GM12878 (cell line): ENCODE measurements around the gene MPHOSPH8. TPM values are rescaled to one million over a fixed set of nuclear protein-coding genes. Genes with fewer than 3 reads are reported as not detected.

Experiments
- ATAC-seq: fragments of 200-7000 bp; cut with Tn5 transposase; 3 replicates; pipeline ENCODE4 v1.9.1; 2020; ENCODE audit warnings: mild to moderate bottlenecking, moderate library complexity
- BruUV-seq: library from RNA; stranded (reverse); fragments of 400-500 nt; replicated peaks from 2 replicates; lab custom pipeline; 2021; lab: Mats Ljungman, UMichigan
- CTCF ChIA-PET: fragments of 300-600 bp; sonication (Branson Sonifier 250); formaldehyde crosslinking; extraction: SDS; loops from one replicate; lab custom pipeline; 2021; ENCODE audit warnings: inconsistent platforms; lab: Yijun Ruan, JAX
- POLR2A ChIA-PET: fragments of 350-600 bp; formaldehyde crosslinking; extraction: SDS; loops from one replicate; lab custom pipeline; 2021; ENCODE audit warnings: inconsistent platforms; lab: Charles Lee
- RAD21 ChIA-PET: fragments of 300-600 bp; sonication (Branson Sonifier 250); formaldehyde crosslinking; loops from one replicate; lab custom pipeline; 2023; ENCODE audit warnings: antibody characterized with exemption; ENCODE audit not compliant: unreplicated experiment; lab: Charles Lee
- SMC1A ChIA-PET: fragments of 300-600 bp; sonication (Branson Sonifier 250); formaldehyde crosslinking; loops from one replicate; lab custom pipeline; 2023; ENCODE audit not compliant: unreplicated experiment, uncharacterized antibody; lab: Charles Lee
- DNase-seq: peaks from one replicate; pipeline ENCODE4 v3.0.0-alpha.2; 2011; ENCODE audit warnings: low read depth, low spot score
- FAIRE-seq: peaks from 3 replicates; lab custom pipeline; 2011; peaks lifted over from hg19 to GRCh38; lab: Jason Lieb, UNC
- H2AFZ ChIP-seq: 2 replicates; pipeline ENCODE4 v1.6.0; 2011; ENCODE audit warnings: low read depth, low read length, control low read depth; ENCODE audit not compliant: control insufficient read depth
- H3K27ac ChIP-seq: 2 replicates; pipeline ENCODE4 v1.5.1; 2011; ENCODE audit warnings: control low read depth; ENCODE audit not compliant: control insufficient read depth, insufficient read depth
- H3K27me3 ChIP-seq, 2 experiments: replicated peaks in 1 of 2; 2 replicates each; pipeline versions ENCODE4 v1.6.0 to v1.6.1; 2011; ENCODE audit warnings: low read length in 1 of 2; ENCODE audit not compliant: control insufficient read depth in 2 of 2, insufficient read depth in 2 of 2
- H3K36me3 ChIP-seq, 2 experiments: 2 replicates each; pipeline ENCODE4 v1.5.1; 2011; ENCODE audit warnings: low read length in 1 of 2; ENCODE audit not compliant: control insufficient read depth in 2 of 2, insufficient read depth in 2 of 2
- H3K4me1 ChIP-seq: 2 replicates; pipeline ENCODE4 v1.6.1; 2011; ENCODE audit warnings: mild to moderate bottlenecking, low read length, moderate library complexity, mixed read lengths; ENCODE audit not compliant: control insufficient read depth, insufficient read depth
- H3K4me2 ChIP-seq: 2 replicates; pipeline ENCODE4 v1.6.0; 2011; ENCODE audit warnings: control low read depth; ENCODE audit not compliant: control insufficient read depth, insufficient read depth
- H3K4me3 ChIP-seq: fragments of 200-600 bp; sonication (generic); 2 replicates; pipeline ENCODE4 v1.5.1; 2016
- H3K79me2 ChIP-seq: 2 replicates; pipeline ENCODE4 v1.6.0; 2011; ENCODE audit warnings: low read length; ENCODE audit not compliant: control insufficient read depth, insufficient read depth
- H3K9ac ChIP-seq: 2 replicates; pipeline ENCODE4 v1.8.0; 2011; ENCODE audit warnings: low read length, control low read depth, mixed read lengths; ENCODE audit not compliant: control insufficient read depth, insufficient read depth
- H3K9me3 ChIP-seq: replicated peaks from 3 replicates; pipeline ENCODE4 v1.5.1; 2011; ENCODE audit warnings: mild to moderate bottlenecking, low read length; ENCODE audit not compliant: control insufficient read depth, insufficient read depth
- H4K20me1 ChIP-seq: 2 replicates; pipeline ENCODE4 v1.6.0; 2011; ENCODE audit not compliant: control insufficient read depth, insufficient read depth
- BACH1 ChIP-seq: fragments of 450-650 bp; IDR thresholded peaks from 2 replicates; pipeline ENCODE4 v1.6.1; 2017; ENCODE audit warnings: mild to moderate bottlenecking, borderline replicate concordance
- BCL11A ChIP-seq: IDR thresholded peaks from 2 replicates; pipeline ENCODE4 v1.6.1; 2011; ENCODE audit warnings: low read depth, low read length
- CREB1 ChIP-seq: IDR thresholded peaks from 2 replicates; pipeline ENCODE4 v1.6.1; 2012; ENCODE audit warnings: low read depth, mild to moderate bottlenecking, inconsistent platforms
- EED ChIP-seq: sonication (generic); IDR thresholded peaks from 2 replicates; pipeline ENCODE4 v1.6.1; 2016; ENCODE audit warnings: antibody characterized with exemption, low read depth
- IKZF2 ChIP-seq, 2 experiments: fragments of 450-650 bp; IDR thresholded peaks; 2 replicates each; pipeline ENCODE4 v1.6.1; 2017; ENCODE audit warnings: mild to moderate bottlenecking in 2 of 2, moderate library complexity in 2 of 2
- SMAD5 ChIP-seq: IDR thresholded peaks from 2 replicates; pipeline ENCODE4 v1.6.1; 2016; ENCODE audit warnings: antibody characterized with exemption, low read depth
- SREBF1 ChIP-seq: IDR thresholded peaks from 2 replicates; pipeline ENCODE4 v1.6.1; 2012; ENCODE audit warnings: mild to moderate bottlenecking, low read length
- SUPT20H ChIP-seq: IDR thresholded peaks from 2 replicates; pipeline ENCODE4 v1.6.1; 2011; ENCODE audit warnings: low read depth, mild to moderate bottlenecking, low read length, moderate library complexity, borderline replicate concordance; ENCODE audit not compliant: control insufficient read depth
- TCF7 ChIP-seq: IDR thresholded peaks from 2 replicates; pipeline ENCODE4 v1.6.1; 2014; ENCODE audit warnings: antibody characterized with exemption, borderline replicate concordance
- WGBS: methylation state at CpG from one replicate; pipeline ENCODE4 v1.1.6; 2016; ENCODE audit warnings: low lambda C conversion rate; ENCODE audit not compliant: insufficient replicate concordance, insufficient coverage; ENCODE audit errors: missing lambda C conversion rate; 5-methylcytosine and 5-hydroxymethylcytosine counted together
- in situ Hi-C: fragments of 300-500 bp; cut with MboI; formaldehyde crosslinking; loops from 9 replicates; pipeline ENCODE4 v1.14.3; 2018; ENCODE audit warnings: mixed read lengths
- intact Hi-C: fragments of 100-400 bp; cut with micrococcal nuclease; formaldehyde crosslinking; loops from one replicate; pipeline ENCODE4 v1.14.2; 2022; ENCODE audit not compliant: unreplicated experiment
- polyA plus RNA-seq, 11 experiments: library from polyadenylated mRNA; depleted of rRNA in 4 of 11; unstranded in 6 of 11; stranded (reverse) in 5 of 11; fragments of >200 nt; fragmentation: Nextera tagmentation in 4 of 11; fragmentation: Illumina TruSeq in 1 of 11; extraction: Ambion mirVana in 4 of 11; extraction: Trizol in 1 of 11; gene quantifications; 1 replicate in 1 of 11; 2 replicates in 10 of 11; pipeline versions ENCODE4 v1.2.1 to v1.2.3, GENCODE V29; 2011 to 2016; ENCODE audit warnings: inconsistent platforms in 2 of 11, missing spikeins in 2 of 11, low read depth in 1 of 11
- total RNA-seq, 4 experiments: library from RNA; depleted of rRNA in 3 of 4; stranded (reverse); fragments of >200 nt in 3 of 4; fragmentation: Illumina TruSeq in 1 of 4; extraction: Trizol in 1 of 4; gene quantifications; 2 replicates each; pipeline versions ENCODE4 v1.2.1 to v1.2.3, GENCODE V29; 2013 to 2021
- TF ChIP-seq, protein P1 (sequence below): fragments of 450-650 bp; IDR thresholded peaks from 2 replicates; pipeline ENCODE4 v1.6.1; 2017; ENCODE audit warnings: mild to moderate bottlenecking
- TF ChIP-seq, protein P2 (sequence below): fragments of 450-650 bp; IDR thresholded peaks from 2 replicates; pipeline ENCODE4 v1.6.1; 2016; ENCODE audit warnings: mild to moderate bottlenecking, moderate library complexity, borderline replicate concordance
- TF ChIP-seq, protein P3 (sequence below): fragments of 450-650 bp; IDR thresholded peaks from 2 replicates; pipeline ENCODE4 v1.6.1; 2018; ENCODE audit warnings: mild to moderate bottlenecking, low read depth, moderate library complexity; ENCODE audit not compliant: partially characterized antibody

The MPHOSPH8 gene
- total and polyA plus RNA-seq, 10 of the 15 experiments (the other 5 are each of a cell fraction or from before 2014, with no cell fraction given): 15.9 to 34.9 (median 26.9) TPM

DNA sequence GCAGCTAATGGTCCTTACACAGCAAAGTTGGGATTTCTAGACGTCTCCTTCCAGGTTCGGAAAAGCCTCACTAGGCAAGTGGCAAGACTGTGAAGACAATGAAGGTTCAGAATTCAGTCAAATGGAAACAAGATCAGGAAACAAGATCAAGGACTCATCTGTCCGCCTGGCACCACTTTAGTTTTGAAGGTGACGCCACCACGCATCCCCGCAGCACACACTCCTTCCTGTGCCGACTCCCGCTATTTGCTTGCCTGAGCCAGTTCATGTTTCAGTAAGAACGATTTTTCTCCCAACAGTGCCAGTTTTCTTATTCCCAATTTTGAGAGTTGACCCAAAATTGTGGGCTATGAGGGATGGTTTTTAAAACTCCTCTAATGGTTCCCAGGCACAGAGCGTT is 41.4 kb downstream of the MPHOSPH8 start:
- Histone ChIP-seq H2AFZ (no peak overlapping the region), H3K4me2 (no peak overlapping the region), H3K9me3 (no peaks in the 10 kb centered on the region), H3K79me2 (no peaks in the 10 kb centered on the region), H3K4me3 (no peak overlapping the region), H3K4me1 (no peaks in the 10 kb centered on the region), H4K20me1 (no peaks in the 10 kb centered on the region), H3K27me3 (no peaks in the 10 kb centered on the region), H3K36me3 (peaks cover 9 to 24% of the 10 kb centered on the region in 2 experiments), H3K9ac (no peak overlapping the region), H3K27ac (no peak overlapping the region)
- BruUV-seq: no TSS peak
- POLR2A ChIA-PET: no interaction called here
- FAIRE-seq: no peak
- SMC1A ChIA-PET: no interaction called here
- 91% methylated on average over 10 of the region's 10 CpGs for WGBS
- intact Hi-C loops (no loop called here), in situ Hi-C loops (no loop called here)
- ATAC-seq: no peak
- TF ChIP-seq, protein P1, sequence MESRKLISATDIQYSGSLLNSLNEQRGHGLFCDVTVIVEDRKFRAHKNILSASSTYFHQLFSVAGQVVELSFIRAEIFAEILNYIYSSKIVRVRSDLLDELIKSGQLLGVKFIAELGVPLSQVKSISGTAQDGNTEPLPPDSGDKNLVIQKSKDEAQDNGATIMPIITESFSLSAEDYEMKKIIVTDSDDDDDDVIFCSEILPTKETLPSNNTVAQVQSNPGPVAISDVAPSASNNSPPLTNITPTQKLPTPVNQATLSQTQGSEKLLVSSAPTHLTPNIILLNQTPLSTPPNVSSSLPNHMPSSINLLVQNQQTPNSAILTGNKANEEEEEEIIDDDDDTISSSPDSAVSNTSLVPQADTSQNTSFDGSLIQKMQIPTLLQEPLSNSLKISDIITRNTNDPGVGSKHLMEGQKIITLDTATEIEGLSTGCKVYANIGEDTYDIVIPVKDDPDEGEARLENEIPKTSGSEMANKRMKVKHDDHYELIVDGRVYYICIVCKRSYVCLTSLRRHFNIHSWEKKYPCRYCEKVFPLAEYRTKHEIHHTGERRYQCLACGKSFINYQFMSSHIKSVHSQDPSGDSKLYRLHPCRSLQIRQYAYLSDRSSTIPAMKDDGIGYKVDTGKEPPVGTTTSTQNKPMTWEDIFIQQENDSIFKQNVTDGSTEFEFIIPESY: no peak
- no peak for TF ChIP-seq TCF7
- TF ChIP-seq, protein P2, sequence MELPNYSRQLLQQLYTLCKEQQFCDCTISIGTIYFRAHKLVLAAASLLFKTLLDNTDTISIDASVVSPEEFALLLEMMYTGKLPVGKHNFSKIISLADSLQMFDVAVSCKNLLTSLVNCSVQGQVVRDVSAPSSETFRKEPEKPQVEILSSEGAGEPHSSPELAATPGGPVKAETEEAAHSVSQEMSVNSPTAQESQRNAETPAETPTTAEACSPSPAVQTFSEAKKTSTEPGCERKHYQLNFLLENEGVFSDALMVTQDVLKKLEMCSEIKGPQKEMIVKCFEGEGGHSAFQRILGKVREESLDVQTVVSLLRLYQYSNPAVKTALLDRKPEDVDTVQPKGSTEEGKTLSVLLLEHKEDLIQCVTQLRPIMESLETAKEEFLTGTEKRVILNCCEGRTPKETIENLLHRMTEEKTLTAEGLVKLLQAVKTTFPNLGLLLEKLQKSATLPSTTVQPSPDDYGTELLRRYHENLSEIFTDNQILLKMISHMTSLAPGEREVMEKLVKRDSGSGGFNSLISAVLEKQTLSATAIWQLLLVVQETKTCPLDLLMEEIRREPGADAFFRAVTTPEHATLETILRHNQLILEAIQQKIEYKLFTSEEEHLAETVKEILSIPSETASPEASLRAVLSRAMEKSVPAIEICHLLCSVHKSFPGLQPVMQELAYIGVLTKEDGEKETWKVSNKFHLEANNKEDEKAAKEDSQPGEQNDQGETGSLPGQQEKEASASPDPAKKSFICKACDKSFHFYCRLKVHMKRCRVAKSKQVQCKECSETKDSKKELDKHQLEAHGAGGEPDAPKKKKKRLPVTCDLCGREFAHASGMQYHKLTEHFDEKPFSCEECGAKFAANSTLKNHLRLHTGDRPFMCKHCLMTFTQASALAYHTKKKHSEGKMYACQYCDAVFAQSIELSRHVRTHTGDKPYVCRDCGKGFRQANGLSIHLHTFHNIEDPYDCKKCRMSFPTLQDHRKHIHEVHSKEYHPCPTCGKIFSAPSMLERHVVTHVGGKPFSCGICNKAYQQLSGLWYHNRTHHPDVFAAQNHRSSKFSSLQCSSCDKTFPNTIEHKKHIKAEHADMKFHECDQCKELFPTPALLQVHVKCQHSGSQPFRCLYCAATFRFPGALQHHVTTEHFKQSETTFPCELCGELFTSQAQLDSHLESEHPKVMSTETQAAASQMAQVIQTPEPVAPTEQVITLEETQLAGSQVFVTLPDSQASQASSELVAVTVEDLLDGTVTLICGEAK: no peak
- no peak for TF ChIP-seq BACH1
- TF ChIP-seq SREBF1: no peak
- TF ChIP-seq CREB1: no peak
- TF ChIP-seq EED: no peak
- no peak for TF ChIP-seq IKZF2 (IDR thresholded peaks at IDR 0.05)
- no peak for TF ChIP-seq SUPT20H
- no peak for TF ChIP-seq BCL11A
- no peak for TF ChIP-seq SMAD5
- TF ChIP-seq, protein P3, sequence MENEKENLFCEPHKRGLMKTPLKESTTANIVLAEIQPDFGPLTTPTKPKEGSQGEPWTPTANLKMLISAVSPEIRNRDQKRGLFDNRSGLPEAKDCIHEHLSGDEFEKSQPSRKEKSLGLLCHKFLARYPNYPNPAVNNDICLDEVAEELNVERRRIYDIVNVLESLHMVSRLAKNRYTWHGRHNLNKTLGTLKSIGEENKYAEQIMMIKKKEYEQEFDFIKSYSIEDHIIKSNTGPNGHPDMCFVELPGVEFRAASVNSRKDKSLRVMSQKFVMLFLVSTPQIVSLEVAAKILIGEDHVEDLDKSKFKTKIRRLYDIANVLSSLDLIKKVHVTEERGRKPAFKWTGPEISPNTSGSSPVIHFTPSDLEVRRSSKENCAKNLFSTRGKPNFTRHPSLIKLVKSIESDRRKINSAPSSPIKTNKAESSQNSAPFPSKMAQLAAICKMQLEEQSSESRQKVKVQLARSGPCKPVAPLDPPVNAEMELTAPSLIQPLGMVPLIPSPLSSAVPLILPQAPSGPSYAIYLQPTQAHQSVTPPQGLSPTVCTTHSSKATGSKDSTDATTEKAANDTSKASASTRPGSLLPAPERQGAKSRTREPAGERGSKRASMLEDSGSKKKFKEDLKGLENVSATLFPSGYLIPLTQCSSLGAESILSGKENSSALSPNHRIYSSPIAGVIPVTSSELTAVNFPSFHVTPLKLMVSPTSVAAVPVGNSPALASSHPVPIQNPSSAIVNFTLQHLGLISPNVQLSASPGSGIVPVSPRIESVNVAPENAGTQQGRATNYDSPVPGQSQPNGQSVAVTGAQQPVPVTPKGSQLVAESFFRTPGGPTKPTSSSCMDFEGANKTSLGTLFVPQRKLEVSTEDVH: no peak
- DNase-seq: no peak
- CTCF ChIA-PET: interaction anchor here (1.4 kb wide), 1 partner anchor 144 kb away, joined by 3 read pairs; no protein-coding TSS in a partner anchor
- RAD21 ChIA-PET: no interaction called here
